Loucy (cell line): ENCODE results near the gene NGDN.

Experiments
- CTCF ChIP-seq: fragments of 200-600 bp; sonication (generic); conservative IDR thresholded peaks from 2 replicates; pipeline ENCODE4 v1.5.1; 2014; ENCODE audit warnings: mild to moderate bottlenecking, antibody characterized with exemption, low read length
- EZH2phosphoT487 ChIP-seq: fragments of 200-600 bp; IDR thresholded peaks from 2 replicates; pipeline ENCODE4 v1.6.1; 2018; ENCODE audit warnings: antibody characterized with exemption, mild to moderate bottlenecking, moderate library complexity, borderline replicate concordance

GRCh38 chr14:23432946-23433345 is 36.6 kb upstream of the NGDN start:
- TF ChIP-seq CTCF = no peak
- TF ChIP-seq EZH2phosphoT487 = no peak
